ENCODE measurements around the gene STBD1. TPM values are rescaled to one million over a fixed set of nuclear protein-coding genes. Genes with fewer than 3 reads are reported as not detected.
A peak's percentile ranks its signal among the peaks of the same experiment; 100 is the strongest.

STBD1 gene
- total and polyA plus RNA-seq, 3 experiments from 2014 or later: 0.26 to 1.8 TPM; not detected in 1

- H3K9me3 ChIP-seq (ENCODE audit: low read length): no peaks in the 10 kb centered on the region
- DNase-seq: peak in 1 of 5 donors; percentile 12
- Mint-ChIP-seq H3K36me3 (peaks cover 0 to 7% (median 0%) of the 10 kb centered on the region in 3 donors), H3K4me1 (peaks cover 28 to 57% (median 39%) of the 10 kb centered on the region in 3 donors), H3K27me3 (peaks cover 2 to 9% of the 10 kb centered on the region in 2 donors), H3K27ac (peak overlapping the region; percentile 23 to 83 (median 42)), H3K9me3 (peaks cover 0 to 1% (median 0%) of the 10 kb centered on the region in 5 donors), H3K4me3 (peak overlapping the region; percentile 77 to 91 (median 84))
- H3K4me3 ChIP-seq (ENCODE audit: low read length): peak overlapping the region; percentile 51
- no peaks in the 10 kb centered on the region for H3K36me3 ChIP-seq (ENCODE audit: insufficient read depth, low read length)
- POLR2A ChIA-PET: no interaction called here
- H3K27ac ChIP-seq (ENCODE audit: low read depth, low read length): peak overlapping the region; percentile 28
- CTCF ChIA-PET: interaction anchor here (0.9 to 3.2 kb wide), 3 partner anchors 10 to 73 kb away, joined by 3 to 12 read pairs (median 5); no protein-coding TSS in a partner anchor
- peaks cover 21% of the 10 kb centered on the region for H3K4me1 ChIP-seq (ENCODE audit: insufficient read depth, low read length)
- H3K27me3 ChIP-seq (ENCODE audit: insufficient read depth, low read length, poor library complexity, severe bottlenecking): no peaks in the 10 kb centered on the region
Observed at GRCh38 chr4:76305033-76305687, 1.4 kb upstream of the STBD1 start.

- Mint-ChIP-seq H3K4me3 (peak overlapping the region; percentile 77 to 91 (median 84)), H3K27me3 (peaks cover 2 to 9% of the 10 kb centered on the region in 2 donors), H3K36me3 (peaks cover 0 to 7% (median 0%) of the 10 kb centered on the region in 3 donors), H3K9me3 (no peaks in the 10 kb centered on the region), H3K4me1 (peaks cover 24 to 42% (median 32%) of the 10 kb centered on the region in 3 donors), H3K27ac (peak overlapping the region in 5 of 8 donors; percentile 15 to 74 (median 30))
- H3K27ac ChIP-seq (ENCODE audit: low read depth, low read length): no peak overlapping the region
- CTCF ChIA-PET: interaction anchor here (1.4 to 3.2 kb wide), 3 partner anchors 8 to 71 kb away, joined by 4 to 12 read pairs (median 5); no protein-coding TSS in a partner anchor
- peaks cover 21% of the 10 kb centered on the region for H3K4me1 ChIP-seq (ENCODE audit: insufficient read depth, low read length)
- DNase-seq: peak in 1 of 5 donors; percentile 13
- H3K27me3 ChIP-seq (ENCODE audit: insufficient read depth, low read length, poor library complexity, severe bottlenecking): no peaks in the 10 kb centered on the region
- H3K4me3 ChIP-seq (ENCODE audit: low read length): peak overlapping the region; percentile 51
- H3K36me3 ChIP-seq (ENCODE audit: insufficient read depth, low read length): no peaks in the 10 kb centered on the region
- POLR2A ChIA-PET: no interaction called here
- H3K9me3 ChIP-seq (ENCODE audit: low read length): no peaks in the 10 kb centered on the region
Observed at GRCh38 chr4:76306882-76307659, 538 bp downstream of the STBD1 start.

- Histone ChIP-seq H3K4me1 (ENCODE audit: insufficient read depth, low read length) (peaks cover 21% of the 10 kb centered on the region), H3K9me3 (ENCODE audit: low read length) (no peaks in the 10 kb centered on the region), H3K4me3 (ENCODE audit: low read length) (no peak overlapping the region), H3K36me3 (ENCODE audit: insufficient read depth, low read length) (no peaks in the 10 kb centered on the region), H3K27ac (ENCODE audit: low read depth, low read length) (no peak overlapping the region), H3K27me3 (ENCODE audit: insufficient read depth, low read length, poor library complexity, severe bottlenecking) (no peaks in the 10 kb centered on the region)
- Mint-ChIP-seq H3K4me3 (peak overlapping the region; percentile 59 to 91 (median 84)), H3K27ac (peak overlapping the region in 2 of 8 donors; percentile 24 to 52), H3K9me3 (no peaks in the 10 kb centered on the region), H3K36me3 (peaks cover 0 to 7% (median 0%) of the 10 kb centered on the region in 3 donors), H3K4me1 (peaks cover 24 to 37% (median 29%) of the 10 kb centered on the region in 3 donors), H3K27me3 (peaks cover 2 to 9% of the 10 kb centered on the region in 2 donors)
- CTCF ChIA-PET: interaction anchor here (0.7 to 3.2 kb wide), 3 partner anchors 11 to 70 kb away, joined by 4 to 12 read pairs (median 4); no protein-coding TSS in a partner anchor
- POLR2A ChIA-PET: no interaction called here
- DNase-seq: no peak
Observed at GRCh38 chr4:76307660-76308014, 1.1 kb downstream of the STBD1 start.

GRCh38 chr4:76308548-76308947, 2.0 kb downstream of the STBD1 start:
- Histone ChIP-seq H3K36me3 (ENCODE audit: insufficient read depth, low read length) (no peaks in the 10 kb centered on the region), H3K27ac (ENCODE audit: low read depth, low read length) (no peak overlapping the region), H3K9me3 (ENCODE audit: low read length) (no peaks in the 10 kb centered on the region), H3K4me1 (ENCODE audit: insufficient read depth, low read length) (peaks cover 21% of the 10 kb centered on the region), H3K27me3 (ENCODE audit: insufficient read depth, low read length, poor library complexity, severe bottlenecking) (no peaks in the 10 kb centered on the region), H3K4me3 (ENCODE audit: low read length) (no peak overlapping the region)
- no peaks in the 10 kb centered on the region for H3K9me3 Mint-ChIP-seq
- no peak for DNase-seq
- H3K4me3 Mint-ChIP-seq: peak overlapping the region in 4 of 7 donors; percentile 44 to 84 (median 64)
- POLR2A ChIA-PET: no interaction called here
- H3K27ac Mint-ChIP-seq: peak overlapping the region in 2 of 8 donors; percentile 30 to 51
- CTCF ChIA-PET: no interaction called here
- peaks cover 0 to 7% (median 0%) of the 10 kb centered on the region in 3 donors for H3K36me3 Mint-ChIP-seq
- peaks cover 24 to 28% (median 26%) of the 10 kb centered on the region in 3 donors for H3K4me1 Mint-ChIP-seq
- peaks cover 2 to 15% of the 10 kb centered on the region in 2 donors for H3K27me3 Mint-ChIP-seq

- ChIA-PET POLR2A (no interaction called here), CTCF (no interaction called here)
- DNase-seq: no peak
- H3K9me3 ChIP-seq (ENCODE audit: low read length): no peaks in the 10 kb centered on the region
- Mint-ChIP-seq H3K4me1 (peaks cover 13 to 15% (median 13%) of the 10 kb centered on the region in 3 donors), H3K27me3 (peaks cover 0 to 17% of the 10 kb centered on the region in 2 donors), H3K4me3 (peak overlapping the region in 1 of 7 donors; percentile 16), H3K36me3 (peaks cover 0 to 9% (median 0%) of the 10 kb centered on the region in 3 donors), H3K9me3 (peaks cover 0 to 2% (median under 1%) of the 10 kb centered on the region in 5 donors), H3K27ac (peak overlapping the region in 1 of 8 donors; percentile 87)
- no peak overlapping the region for H3K27ac ChIP-seq (ENCODE audit: low read depth, low read length)
- no peak overlapping the region for H3K4me3 ChIP-seq (ENCODE audit: low read length)
- no peaks in the 10 kb centered on the region for H3K36me3 ChIP-seq (ENCODE audit: insufficient read depth, low read length)
- peaks cover 9% of the 10 kb centered on the region for H3K4me1 ChIP-seq (ENCODE audit: insufficient read depth, low read length)
- no peaks in the 10 kb centered on the region for H3K27me3 ChIP-seq (ENCODE audit: insufficient read depth, low read length, poor library complexity, severe bottlenecking)
Observed at GRCh38 chr4:76309939-76310550, 3.5 kb downstream of the STBD1 start.

GRCh38 chr4:76310683-76311082, 4.2 kb downstream of the STBD1 start:
- Mint-ChIP-seq H3K27me3 (peaks cover 0 to 17% of the 10 kb centered on the region in 2 donors), H3K4me1 (peaks cover 6 to 9% (median 7%) of the 10 kb centered on the region in 3 donors), H3K4me3 (no peak overlapping the region), H3K9me3 (peaks cover 4 to 6% (median 4%) of the 10 kb centered on the region in 5 donors), H3K27ac (peak overlapping the region in 1 of 8 donors; percentile 87), H3K36me3 (peaks cover 0 to 9% (median 6%) of the 10 kb centered on the region in 3 donors)
- H3K27ac ChIP-seq (ENCODE audit: low read depth, low read length): no peak overlapping the region
- DNase-seq: no peak
- H3K4me1 ChIP-seq (ENCODE audit: insufficient read depth, low read length): peaks cover 2% of the 10 kb centered on the region
- ChIA-PET CTCF (no interaction called here), POLR2A (no interaction called here)
- no peak overlapping the region for H3K4me3 ChIP-seq (ENCODE audit: low read length)
- no peaks in the 10 kb centered on the region for H3K27me3 ChIP-seq (ENCODE audit: insufficient read depth, low read length, poor library complexity, severe bottlenecking)
- H3K9me3 ChIP-seq (ENCODE audit: low read length): no peaks in the 10 kb centered on the region
- H3K36me3 ChIP-seq (ENCODE audit: insufficient read depth, low read length): no peaks in the 10 kb centered on the region

- DNase-seq: no peak
- CTCF ChIA-PET: no interaction called here
- H3K4me3 ChIP-seq (ENCODE audit: low read length): no peak overlapping the region
- H3K9me3 ChIP-seq (ENCODE audit: low read length): no peaks in the 10 kb centered on the region
- no peaks in the 10 kb centered on the region for H3K4me1 ChIP-seq (ENCODE audit: insufficient read depth, low read length)
- no peaks in the 10 kb centered on the region for H3K36me3 ChIP-seq (ENCODE audit: insufficient read depth, low read length)
- Mint-ChIP-seq H3K4me3 (no peak overlapping the region), H3K9me3 (peaks cover 12 to 19% (median 15%) of the 10 kb centered on the region in 5 donors), H3K27ac (peak overlapping the region in 1 of 8 donors; percentile 47), H3K4me1 (peaks cover 4 to 7% (median 4%) of the 10 kb centered on the region in 3 donors), H3K36me3 (peaks cover 1 to 17% (median 9%) of the 10 kb centered on the region in 3 donors), H3K27me3 (peaks cover 0 to 25% of the 10 kb centered on the region in 2 donors)
- no peak overlapping the region for H3K27ac ChIP-seq (ENCODE audit: low read depth, low read length)
- POLR2A ChIA-PET: no interaction called here
- H3K27me3 ChIP-seq (ENCODE audit: insufficient read depth, low read length, poor library complexity, severe bottlenecking): no peaks in the 10 kb centered on the region
Observed at GRCh38 chr4:76311896-76312331, 5.4 kb downstream of the STBD1 start.

All from CD8-positive, alpha-beta memory T cell (primary cell).